ENCODE data around the gene RAD52. TPM values are rescaled to one million over a fixed set of nuclear protein-coding genes. Genes with fewer than 3 reads are reported as not detected.
"Not testable (repeated sequence)": the region's sequence is repeated elsewhere in the genome, so short reads cannot be mapped to it uniquely, and the experiment has no call there.

RAD52 gene
- total RNA-seq, 2 donors from 2014 or later: 19.4 to 28.8 TPM

DNA sequence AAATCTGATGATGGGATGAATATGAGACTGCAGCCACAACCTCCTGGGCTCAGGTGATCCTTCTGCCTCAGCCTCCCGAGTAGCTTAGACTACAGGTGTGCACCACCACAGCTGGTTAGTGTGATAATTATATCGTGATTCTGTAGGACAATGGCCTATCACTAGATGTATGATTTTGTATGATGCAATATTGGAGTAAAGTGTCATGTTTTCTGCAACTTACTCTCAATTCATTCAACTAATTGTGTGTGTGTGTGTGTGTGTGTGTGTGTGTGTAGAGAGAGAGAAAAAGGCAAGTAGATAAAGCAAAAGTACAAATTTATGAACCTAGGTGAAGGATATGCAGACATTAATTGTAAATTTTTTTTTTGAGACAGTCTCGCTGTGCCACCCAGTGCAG is 10.7 kb downstream of the RAD52 start:
- no peaks in the 10 kb centered on the region for H3K27me3 ChIP-seq
- H3K27ac ChIP-seq: no peak overlapping the region
- H3K4me3 ChIP-seq: no peak overlapping the region
- no peaks in the 10 kb centered on the region for H3K4me1 ChIP-seq
- DNase-seq: no peak
- H3K36me3 ChIP-seq: no peaks in the 10 kb centered on the region
- H3K9ac ChIP-seq (ENCODE audit: low read depth in 2 of 2, low read length in 2 of 2): no peak overlapping the region
- H3K9me3 ChIP-seq: no peaks in the 10 kb centered on the region
- TF ChIP-seq, protein P1, sequence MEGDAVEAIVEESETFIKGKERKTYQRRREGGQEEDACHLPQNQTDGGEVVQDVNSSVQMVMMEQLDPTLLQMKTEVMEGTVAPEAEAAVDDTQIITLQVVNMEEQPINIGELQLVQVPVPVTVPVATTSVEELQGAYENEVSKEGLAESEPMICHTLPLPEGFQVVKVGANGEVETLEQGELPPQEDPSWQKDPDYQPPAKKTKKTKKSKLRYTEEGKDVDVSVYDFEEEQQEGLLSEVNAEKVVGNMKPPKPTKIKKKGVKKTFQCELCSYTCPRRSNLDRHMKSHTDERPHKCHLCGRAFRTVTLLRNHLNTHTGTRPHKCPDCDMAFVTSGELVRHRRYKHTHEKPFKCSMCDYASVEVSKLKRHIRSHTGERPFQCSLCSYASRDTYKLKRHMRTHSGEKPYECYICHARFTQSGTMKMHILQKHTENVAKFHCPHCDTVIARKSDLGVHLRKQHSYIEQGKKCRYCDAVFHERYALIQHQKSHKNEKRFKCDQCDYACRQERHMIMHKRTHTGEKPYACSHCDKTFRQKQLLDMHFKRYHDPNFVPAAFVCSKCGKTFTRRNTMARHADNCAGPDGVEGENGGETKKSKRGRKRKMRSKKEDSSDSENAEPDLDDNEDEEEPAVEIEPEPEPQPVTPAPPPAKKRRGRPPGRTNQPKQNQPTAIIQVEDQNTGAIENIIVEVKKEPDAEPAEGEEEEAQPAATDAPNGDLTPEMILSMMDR (IDR thresholded peaks at IDR 0.05): no peak
- intact Hi-C loops (cut with DNase I): no loop called here

DNA sequence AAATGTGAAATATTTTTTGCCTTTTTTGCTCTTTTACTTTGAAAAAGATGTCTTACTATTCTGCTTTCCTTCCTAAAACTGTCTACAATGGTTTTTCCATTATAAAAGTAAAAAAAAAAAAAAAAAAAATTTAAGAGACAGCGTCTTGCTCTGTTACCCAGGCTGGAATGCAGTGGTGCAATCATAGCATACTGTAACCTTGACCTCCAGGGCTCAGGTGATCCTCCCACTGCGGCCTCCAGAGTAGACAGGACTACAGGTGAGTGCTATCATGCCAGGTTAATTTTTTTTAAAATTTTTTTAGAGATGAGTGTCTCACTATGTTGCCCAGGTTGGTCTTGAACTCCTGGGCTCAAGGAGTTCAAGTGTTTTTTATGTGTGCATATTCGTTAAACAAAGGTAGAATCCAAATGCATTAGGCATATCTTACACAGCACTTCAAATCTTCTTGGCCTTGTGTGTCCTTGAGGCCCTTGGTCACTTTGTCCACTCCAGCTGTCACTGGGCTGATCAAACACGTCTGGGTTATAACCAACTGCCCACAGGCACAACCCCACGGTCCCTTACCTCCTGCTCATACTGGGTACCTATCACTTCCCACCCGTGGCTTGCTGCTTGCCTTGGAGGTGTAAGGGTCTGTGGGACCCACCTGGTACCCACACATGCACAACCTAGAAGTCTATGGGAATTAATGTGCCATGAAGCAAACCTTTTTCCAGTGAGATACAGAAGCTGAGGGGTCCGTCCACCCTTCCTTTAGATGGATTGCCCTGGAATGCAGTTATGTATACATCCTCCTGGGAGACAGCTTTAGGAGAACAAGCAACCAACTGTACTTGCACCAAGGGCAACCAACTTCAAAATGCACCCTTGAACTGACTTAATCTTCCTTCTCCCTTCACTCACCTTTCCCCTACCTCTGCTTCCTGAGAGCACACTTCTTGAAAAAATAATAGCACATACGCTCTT is 12.8 kb downstream of the RAD52 start:
- intact Hi-C loops (cut with DNase I): no loop called here
- DNase-seq: no peak
- Histone ChIP-seq H3K36me3 (no peaks in the 10 kb centered on the region), H3K4me3 (no peak overlapping the region), H3K9me3 (no peaks in the 10 kb centered on the region), H3K4me1 (no peaks in the 10 kb centered on the region), H3K9ac (ENCODE audit: low read depth in 2 of 2, low read length in 2 of 2) (no peak overlapping the region), H3K27me3 (no peaks in the 10 kb centered on the region), H3K27ac (no peak overlapping the region)
- TF ChIP-seq, protein P1 (IDR thresholded peaks at IDR 0.05): no peak

DNA sequence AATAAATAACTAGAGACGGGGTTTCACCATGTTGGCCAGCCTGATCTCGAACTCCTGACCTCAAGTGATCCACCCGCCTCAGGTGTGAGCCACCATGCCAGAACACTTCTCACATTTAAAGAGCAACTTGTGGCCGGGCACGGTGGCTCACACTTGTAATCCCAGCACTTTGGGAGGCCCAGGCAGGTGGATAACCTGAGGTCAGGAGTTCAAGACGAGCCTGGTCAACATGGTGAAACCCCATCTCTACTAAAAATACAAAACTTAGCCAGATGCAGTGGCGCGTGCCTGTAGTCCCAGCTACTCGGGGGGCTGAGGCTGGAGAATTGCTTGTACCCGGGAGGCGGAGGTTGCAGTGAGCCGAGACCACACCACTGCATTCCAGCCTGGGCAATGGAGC is 13.6 kb downstream of the RAD52 start:
- intact Hi-C loops (cut with DNase I); H3K4me1 ChIP-seq; H3K9me3 ChIP-seq; H3K9ac ChIP-seq (ENCODE audit: low read depth in 2 of 2, low read length in 2 of 2); H3K27ac ChIP-seq; H3K27me3 ChIP-seq; H3K36me3 ChIP-seq; DNase-seq; H3K4me3 ChIP-seq: not testable (repeated sequence)

DNA sequence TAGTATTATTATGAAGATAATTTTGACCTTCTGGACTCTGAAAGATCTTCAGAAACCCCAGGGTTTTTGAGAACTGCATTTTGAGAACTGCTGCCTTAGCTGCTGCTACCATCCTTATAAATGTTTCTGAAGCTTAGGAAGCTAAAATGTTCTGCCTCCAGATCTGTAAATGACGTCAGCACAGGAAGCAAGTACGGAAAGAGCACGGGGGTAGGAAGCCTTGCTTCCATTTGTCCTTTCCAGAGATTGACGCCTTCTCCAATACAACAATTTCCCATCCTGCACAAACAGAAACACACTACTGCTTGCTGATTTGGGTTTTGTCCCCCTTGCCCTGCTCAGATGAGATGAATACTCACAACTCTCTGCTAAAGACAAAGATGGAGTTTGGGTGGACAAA is 17.9 kb downstream of the RAD52 start:
- Histone ChIP-seq H3K4me3 (no peak overlapping the region), H3K9ac (ENCODE audit: low read depth in 2 of 2, low read length in 2 of 2) (no peak overlapping the region), H3K9me3 (no peaks in the 10 kb centered on the region), H3K4me1 (no peaks in the 10 kb centered on the region), H3K36me3 (peaks cover 6% of the 10 kb centered on the region), H3K27ac (no peak overlapping the region), H3K27me3 (no peaks in the 10 kb centered on the region)
- DNase-seq: no peak
- TF ChIP-seq, protein P1 (IDR thresholded peaks at IDR 0.05): no peak
- intact Hi-C loops (cut with DNase I): no loop called here

DNA sequence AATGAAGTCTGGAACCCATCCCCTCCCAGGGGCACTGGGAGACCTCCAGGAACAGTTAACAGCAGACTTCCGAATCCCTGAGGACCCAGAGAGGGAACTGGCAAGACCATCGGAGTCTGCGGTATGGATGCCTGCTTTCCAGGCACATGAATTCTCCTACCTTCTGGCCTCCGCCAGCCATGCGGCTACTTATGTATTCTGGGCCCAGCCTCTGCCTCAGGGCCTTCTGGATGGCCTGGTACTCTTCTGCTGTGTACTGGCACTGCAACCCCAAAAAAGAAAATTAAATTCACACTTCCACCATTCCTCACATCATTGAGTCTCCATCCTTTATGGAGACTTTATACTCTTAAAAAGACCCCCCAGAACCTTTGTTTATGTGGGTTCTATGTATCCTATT is 18.4 kb downstream of the RAD52 start:
- Histone ChIP-seq H3K9me3 (no peaks in the 10 kb centered on the region), H3K4me1 (no peaks in the 10 kb centered on the region), H3K27ac (no peak overlapping the region), H3K27me3 (no peaks in the 10 kb centered on the region), H3K36me3 (peaks cover 6% of the 10 kb centered on the region), H3K9ac (ENCODE audit: low read depth in 2 of 2, low read length in 2 of 2) (no peak overlapping the region), H3K4me3 (no peak overlapping the region)
- TF ChIP-seq, protein P1 (IDR thresholded peaks at IDR 0.05): no peak
- intact Hi-C loops (cut with DNase I): no loop called here
- no peak for DNase-seq

DNA sequence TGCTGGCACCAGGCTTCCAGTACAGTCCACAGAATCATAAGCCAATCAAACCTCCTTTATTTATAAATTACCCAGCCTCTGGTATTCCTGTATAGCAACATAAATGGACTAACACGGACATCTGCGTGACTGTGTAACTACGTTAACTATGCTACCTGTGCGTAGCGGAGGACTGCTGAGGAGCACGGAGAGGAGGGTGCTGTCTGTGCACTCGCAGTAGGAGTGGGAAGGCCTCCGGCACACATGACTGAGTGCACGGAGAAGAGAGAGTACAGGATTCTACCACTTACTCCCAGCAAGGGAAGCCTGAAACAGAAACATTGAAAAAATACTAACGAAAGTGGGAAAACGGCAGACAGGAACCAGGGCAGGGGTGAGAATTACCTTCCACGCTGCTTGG is 22.9 kb downstream of the RAD52 start:
- intact Hi-C loops (cut with DNase I): no loop called here
- DNase-seq: no peak
- no peaks in the 10 kb centered on the region for H3K9me3 ChIP-seq
- no peak overlapping the region for H3K27ac ChIP-seq
- H3K27me3 ChIP-seq: no peaks in the 10 kb centered on the region
- no peaks in the 10 kb centered on the region for H3K4me1 ChIP-seq
- no peak overlapping the region for H3K4me3 ChIP-seq
- TF ChIP-seq, protein P1 (IDR thresholded peaks at IDR 0.05): no peak
- H3K9ac ChIP-seq (ENCODE audit: low read depth in 2 of 2, low read length in 2 of 2): no peak overlapping the region
- peaks cover 6% of the 10 kb centered on the region for H3K36me3 ChIP-seq

Data from colonic mucosa (tissue), 4 donors.